ENCODE data around the gene ATP2B2. TPM values are rescaled to one million over a fixed set of nuclear protein-coding genes. Genes with fewer than 3 reads are reported as not detected.

ATP2B2 gene
- total RNA-seq, 1 experiment from 2014 or later: not detected

DNA sequence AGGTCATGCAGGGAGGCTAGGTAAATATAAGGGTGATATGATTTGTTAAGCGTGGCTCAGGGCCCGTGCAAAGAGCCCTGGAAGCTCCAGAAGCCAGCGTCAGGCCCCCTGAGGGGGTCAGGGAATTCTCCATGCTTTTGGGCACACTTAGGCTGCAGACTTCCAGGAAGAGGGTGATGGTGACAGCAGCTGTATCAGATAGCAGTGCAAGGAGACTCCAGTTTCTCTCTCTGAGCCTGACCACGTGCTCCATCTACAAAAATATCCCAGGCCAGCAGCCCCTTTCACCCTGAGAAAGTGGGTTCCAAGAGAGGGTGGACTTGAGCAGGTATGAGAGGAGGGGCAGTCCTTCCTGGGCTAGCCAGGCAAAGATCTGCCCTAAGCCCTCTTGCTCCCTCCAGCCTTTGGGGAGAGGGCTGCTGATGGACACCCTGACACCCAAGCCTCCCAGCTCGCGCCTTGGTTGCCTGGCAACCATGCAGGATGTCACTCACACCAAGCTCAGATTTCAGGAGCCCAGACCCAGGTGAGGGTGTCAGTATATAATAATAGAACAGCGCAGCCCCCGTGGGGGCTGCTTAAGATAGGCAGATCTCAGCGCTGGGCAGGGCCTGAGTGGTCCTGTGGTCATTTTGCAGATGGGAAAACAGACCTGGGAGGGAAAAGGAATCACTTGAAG is 35.8 kb downstream of the ATP2B2 start:
- no peak for DNase-seq (ENCODE audit: low read depth)

DNA sequence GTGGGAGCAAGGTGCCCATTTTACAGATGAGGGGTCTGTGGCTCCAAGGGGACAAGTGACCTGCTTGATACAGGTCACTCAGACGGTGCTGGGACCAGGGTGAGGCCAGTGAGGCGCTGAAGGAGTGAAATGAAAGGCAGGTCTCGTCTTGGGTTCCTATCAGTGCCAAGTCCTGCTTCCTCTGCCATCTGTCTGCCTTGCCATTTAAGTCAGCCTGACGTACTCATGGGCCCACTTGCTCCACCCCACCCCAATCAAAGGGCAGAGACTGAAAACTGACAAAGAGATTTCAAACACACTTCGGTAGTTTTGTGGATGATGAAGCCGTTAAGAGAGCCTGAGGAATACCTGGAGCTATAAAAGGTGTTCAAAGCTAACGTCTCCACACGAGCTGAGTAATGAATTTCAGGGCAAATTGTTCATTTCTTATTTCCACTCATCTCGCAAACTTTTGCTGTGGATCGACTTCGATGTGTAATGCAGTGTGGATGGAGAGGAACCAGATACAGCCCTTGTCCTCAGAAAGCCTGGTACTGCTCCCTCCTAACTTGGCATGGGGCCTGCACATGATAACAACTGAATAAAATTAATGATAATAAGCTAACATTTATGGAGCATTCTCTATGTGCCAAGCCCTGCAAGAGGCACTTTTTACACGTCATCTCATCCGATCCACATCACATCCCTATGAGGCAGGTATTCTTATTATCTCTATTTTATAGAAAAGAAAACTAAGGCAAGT is 36.6 kb downstream of the ATP2B2 start:
- no peak for DNase-seq (ENCODE audit: low read depth)

DNA sequence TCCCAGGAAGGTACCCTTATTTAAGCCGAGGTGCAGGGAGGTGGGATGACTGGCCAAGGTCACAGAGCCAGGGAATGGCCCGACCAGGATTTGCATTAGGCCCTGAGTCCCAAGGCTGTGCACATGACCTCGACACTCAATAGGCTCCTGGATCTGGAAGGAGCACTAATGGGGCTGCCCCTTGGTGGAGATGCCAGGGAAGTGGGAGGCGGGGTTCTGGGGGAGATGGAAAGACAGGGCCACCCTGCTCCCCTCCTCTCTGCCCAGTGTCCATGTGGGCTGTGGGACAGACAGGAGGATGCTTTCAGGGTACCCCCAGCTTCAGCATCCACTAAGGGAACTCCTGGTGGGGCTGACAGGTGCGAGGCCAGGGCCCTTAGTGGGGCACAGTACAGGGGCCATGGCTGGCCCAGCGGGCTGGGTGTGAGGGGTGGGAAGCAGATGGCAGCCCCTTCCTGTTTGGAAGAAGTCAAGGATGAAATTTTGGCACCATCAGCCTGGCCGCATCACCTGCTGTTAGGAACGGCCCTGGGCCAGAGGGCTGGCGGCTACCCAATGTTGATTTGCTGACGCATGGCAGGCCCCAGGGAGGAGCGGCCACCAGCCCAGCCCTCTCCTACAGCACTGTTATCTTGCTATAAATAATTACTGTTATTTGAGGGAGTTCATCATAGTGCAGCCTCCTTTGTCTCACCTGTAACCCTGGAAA is 37.3 kb downstream of the ATP2B2 start:
- DNase-seq (ENCODE audit: low read depth): peak; percentile 43

DNA sequence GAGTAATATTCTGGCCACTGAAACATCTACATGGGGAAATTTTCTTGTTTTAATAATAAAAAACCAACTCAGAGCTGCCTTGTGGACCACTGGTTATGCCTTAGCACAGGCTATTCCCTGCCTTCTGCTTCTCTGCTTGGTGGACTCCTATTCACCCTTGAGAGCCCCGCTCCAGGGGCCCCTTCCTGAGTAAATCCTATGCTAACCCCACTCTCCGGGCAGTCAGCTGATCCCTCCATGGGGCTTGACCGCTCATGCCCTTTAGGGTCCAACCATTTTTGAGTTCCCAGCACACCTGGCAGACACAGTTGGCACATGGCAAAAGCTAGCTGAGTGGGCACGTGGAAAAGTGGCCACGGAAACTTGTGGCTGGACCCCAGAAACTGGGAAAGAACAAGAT is 38.2 kb downstream of the ATP2B2 start:
- no peak for DNase-seq (ENCODE audit: low read depth)

DNA sequence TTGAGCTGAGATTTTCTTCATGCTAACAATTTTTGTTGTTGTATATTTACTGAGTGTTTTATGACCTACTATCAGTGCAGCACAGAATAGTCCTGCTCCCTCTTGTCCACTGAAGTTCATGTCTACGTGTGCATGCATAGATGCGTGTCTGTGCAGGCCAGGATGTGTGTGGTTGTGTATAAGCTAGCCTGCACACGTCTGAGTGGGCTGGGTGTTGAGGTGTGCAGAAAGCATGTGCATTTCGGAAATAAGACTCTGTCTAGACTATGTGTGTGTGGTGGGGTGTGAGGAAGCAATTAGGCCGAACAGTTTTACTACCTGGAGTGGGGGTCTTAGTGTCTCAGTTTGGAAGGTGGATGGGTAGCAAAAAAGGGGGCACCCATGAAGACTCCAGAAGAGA is 39.2 kb downstream of the ATP2B2 start:
- no peak for DNase-seq (ENCODE audit: low read depth)

DNA sequence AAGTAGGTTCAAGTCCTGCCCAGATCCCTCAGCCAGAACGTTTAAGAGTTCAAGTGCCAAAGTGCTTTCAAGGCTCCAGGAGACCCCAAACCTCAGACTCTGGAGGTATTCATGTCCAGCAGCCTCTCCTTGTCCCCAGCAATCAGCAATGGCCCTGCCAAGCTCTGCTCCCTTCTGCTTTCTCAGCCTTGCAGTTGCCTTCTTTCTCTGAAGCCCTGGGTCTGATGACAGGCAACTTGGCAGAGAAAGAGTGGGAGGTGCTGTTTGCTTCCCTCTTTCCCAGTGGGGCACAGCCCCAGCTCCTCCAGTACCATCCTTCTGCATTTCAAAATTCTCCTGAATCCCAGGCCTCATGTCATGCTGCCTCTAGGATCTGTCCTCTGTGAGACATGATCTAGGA is 40.2 kb downstream of the ATP2B2 start:
- no peak for DNase-seq (ENCODE audit: low read depth)

DNA sequence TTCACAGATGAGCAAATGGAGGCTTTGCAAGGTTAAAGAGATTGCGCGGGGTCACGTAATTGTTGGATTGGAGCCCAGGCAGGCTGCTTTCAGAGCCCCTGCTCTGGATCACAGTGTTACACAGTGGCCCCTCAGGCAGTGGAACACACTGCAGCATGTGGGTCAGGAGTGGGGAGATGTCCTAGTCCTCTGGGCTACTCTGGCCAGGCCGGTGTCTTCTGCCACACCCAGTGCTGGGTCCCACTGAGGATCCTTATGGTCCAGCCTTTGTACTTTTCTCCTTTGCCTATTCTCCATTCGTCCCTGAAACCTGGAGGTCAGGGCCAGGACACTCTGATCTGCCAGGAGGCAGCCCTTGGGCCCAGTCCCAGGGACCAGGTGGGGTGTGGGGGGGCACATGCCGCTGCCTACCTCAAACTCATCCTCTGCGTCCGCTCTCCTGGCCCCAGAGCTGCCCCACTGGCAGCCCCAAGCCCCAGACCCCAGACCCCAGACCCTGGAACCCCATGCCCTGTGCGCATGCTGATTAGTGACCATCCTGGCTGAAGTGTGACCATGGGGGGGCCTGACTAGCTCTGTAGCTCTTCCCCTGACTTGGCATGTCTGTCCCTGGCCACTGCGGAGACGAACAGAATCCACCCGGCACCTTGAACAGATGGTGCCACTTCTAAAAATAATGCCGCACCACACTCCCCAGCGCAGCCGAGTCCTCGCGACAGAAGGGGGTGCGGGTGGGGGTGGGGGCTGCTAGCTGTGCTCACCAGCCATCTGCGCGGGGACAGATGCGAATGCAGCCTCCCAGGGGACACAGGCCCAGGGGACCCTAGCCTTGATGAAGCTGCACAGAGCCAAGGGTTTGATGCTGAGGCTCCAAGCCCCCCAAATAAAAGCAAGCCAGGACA is 41.6 kb downstream of the ATP2B2 start:
- no peak for DNase-seq (ENCODE audit: low read depth)

DNA sequence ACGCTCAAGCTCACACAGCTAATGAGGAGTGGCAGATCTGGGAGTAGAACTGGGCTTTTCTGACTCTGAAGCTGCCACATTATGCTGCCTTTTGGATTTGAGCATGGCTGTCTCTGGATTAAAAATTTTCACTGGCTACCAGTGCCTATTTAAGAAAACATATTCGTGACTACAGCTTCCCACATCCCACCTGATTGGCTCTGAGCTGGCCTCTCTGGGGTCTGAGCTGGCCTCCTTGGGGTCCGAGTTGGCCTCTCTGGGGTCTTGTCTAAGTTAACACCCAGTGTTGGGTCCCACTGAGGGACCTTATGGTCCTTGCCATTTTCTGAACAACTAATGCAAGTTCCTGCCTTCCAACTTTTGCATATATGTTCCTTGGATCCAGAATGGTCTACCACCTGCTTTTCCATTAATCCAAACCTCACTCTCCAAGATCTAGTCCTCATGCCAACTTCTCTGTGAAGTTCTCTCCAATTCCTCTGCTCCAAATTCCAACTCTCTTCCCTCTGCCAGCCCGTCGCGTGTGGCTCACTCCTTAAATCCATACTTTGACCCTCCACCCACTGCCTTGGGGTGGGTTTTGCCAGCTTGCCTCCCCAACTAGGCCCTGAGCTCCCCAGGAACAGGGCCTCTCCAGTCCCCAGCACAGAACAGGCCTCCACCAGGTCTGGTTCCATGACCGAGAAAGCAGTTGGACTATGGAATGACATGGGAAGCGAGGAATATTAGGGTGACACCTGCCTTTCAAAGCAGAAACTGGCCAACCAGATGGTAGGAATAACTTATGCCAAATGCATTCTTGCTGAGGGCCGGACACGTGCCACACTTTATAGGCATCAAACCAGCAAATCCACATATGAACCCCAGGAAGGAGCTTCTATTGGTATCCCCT is 42.5 kb downstream of the ATP2B2 start:
- no peak for DNase-seq (ENCODE audit: low read depth)

DNA sequence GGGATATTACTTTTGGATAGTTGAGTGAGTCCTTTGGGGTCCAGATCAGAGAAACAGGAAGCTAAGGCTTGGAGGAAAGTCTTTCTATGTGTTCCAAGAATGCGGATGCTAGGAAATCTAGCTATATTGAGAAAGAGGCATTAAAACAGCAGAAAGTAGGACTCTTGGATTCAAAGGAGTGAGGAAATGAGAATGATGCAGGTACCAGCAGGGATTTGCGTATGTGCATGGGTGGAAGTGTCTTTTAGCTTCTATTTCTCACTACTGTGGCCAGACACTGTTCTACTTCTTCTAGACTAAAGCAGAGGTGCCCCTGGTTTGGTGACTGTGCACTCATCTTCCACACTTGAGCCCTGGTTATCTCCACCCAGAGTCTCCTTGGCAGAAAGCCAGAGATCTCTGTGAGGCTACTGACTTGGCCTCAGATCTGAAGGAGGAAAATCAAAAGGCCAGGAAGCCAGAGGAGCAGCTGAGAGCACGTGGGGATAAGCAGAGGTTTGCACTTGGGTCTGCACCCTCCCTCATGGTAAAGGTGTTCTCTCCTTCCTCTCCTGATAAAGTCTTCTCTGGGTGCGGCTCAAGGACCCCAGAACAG is 44.3 kb downstream of the ATP2B2 start:
- no peak for DNase-seq (ENCODE audit: low read depth)

DNA sequence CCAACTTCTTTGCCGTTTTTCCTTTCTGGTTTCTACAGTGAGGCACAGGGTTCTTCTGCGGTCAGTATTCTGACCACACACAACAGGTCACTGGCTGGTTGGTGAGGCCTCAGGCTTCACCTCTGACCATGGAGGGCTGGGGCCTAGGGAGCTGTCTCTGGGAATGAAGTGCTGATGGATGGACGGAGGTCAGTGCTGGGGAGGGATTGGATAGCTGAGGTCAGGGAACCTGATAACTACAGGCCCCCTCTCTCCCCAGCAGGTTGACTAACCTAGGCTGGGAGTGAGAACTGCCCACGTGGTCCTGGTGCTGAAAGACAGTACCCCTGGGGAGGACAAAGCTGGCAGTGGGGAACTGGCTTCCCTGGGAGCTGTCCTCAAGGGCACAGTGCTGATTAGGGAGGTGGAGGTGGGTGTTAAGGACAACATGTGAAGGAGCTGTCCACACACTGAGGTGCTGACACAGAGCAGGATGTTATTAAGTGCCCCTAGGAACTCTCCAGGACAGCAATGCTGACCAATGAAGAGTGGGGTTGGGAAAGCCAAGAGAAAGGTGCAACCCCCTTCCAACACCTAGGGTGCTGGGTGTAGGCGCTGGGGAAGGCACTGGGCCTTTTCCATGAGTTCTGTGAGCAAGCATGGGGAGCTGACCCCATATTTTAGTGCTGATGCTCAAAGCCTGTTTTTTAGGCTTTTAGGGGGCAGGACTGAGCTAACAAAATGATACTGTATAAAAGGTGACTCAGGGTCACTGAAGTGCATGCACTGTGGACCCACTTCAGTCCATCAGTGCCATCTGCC is 45.2 kb downstream of the ATP2B2 start:
- peak; percentile 82 for DNase-seq (ENCODE audit: low read depth)

DNA sequence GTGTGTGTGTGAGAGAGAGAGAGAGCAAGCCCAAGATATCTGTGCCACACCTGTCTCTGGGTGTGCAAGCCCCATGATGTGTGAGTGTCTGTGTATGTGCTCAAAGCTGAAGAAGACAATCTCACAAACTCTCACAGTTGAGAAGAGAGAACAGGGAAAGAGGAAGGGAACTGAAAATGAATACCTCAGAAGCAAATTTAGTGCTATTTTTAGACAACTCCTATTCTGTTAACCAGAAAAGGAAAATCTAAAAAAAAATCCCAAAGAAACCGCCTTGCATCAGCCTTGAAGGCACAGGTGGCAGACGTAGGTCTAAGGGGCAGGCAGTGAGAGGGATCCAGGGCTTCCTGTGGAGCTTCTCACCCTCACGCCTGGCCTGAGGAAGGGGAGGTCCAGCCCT is 47.8 kb downstream of the ATP2B2 start:
- no peak for DNase-seq (ENCODE audit: low read depth)

DNA sequence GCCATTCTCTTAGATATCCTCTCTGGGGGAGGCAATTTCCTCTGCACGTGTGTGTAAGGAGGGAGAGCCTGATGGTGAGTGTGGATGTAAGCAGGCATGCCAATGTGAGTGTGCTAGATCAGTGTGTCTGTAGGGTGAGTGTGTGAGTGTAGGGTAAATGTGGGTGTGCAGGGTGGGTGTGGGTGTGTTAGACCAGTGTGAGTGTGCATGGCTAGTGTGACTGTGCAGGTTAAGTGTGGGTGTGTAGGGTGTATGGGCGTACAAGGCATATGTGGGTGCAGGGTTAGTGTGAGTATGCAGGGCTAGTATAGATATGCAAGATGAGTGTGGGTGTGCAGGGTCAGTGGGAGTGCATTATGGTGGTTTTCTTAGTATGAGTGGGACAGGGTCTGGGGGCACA is 48.4 kb downstream of the ATP2B2 start:
- DNase-seq (ENCODE audit: low read depth): no peak

DNA sequence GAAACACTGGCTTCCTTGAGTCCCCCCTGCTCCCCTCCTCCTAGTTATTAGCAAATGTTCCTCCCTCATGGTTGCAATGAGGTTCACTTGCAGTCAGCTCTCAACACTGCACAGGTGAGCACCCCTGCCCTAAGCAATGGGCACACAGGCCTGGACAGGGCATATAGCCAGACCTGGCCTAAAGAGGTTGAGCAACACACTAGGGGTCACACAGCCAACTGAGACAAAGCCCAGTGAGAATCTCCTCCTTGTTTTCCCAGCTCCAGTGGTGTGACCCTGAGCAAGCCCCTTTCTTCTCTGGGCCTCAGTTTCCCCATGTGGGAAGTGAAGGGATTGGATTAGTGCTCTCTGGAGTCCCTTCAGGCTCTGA is 49.9 kb downstream of the ATP2B2 start:
- no peak for DNase-seq (ENCODE audit: low read depth)

DNA sequence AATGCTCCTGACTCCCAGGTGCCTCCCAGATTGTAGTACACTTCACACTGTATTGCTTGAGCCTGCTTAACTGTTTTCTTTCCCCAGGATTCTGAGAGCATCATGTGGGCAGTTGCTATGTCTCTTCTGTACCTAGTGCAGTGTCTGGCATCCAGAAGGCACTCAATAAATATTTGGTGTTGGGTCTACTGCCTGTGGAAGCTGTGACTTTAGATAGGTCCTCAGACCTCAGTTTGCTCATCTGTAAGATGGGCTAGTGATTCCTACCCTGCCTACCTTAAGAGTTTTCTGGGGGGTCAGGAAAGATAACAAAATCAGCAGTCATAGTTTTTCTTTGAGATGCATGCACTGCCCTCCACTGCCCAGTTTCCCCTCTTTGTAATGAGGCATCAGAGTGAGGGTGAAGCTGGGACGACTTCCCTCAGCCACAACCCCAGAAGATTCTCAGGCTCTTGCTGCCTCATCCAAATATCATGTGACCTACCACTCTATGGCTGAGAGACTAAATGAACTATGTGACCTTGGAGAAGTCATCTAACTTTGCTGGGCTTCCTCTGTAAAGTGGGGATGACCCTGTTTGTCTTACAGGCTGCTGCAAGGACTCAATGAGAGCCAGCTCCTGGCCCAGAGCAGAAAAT is 50.4 kb downstream of the ATP2B2 start:
- DNase-seq (ENCODE audit: low read depth): no peak

DNA sequence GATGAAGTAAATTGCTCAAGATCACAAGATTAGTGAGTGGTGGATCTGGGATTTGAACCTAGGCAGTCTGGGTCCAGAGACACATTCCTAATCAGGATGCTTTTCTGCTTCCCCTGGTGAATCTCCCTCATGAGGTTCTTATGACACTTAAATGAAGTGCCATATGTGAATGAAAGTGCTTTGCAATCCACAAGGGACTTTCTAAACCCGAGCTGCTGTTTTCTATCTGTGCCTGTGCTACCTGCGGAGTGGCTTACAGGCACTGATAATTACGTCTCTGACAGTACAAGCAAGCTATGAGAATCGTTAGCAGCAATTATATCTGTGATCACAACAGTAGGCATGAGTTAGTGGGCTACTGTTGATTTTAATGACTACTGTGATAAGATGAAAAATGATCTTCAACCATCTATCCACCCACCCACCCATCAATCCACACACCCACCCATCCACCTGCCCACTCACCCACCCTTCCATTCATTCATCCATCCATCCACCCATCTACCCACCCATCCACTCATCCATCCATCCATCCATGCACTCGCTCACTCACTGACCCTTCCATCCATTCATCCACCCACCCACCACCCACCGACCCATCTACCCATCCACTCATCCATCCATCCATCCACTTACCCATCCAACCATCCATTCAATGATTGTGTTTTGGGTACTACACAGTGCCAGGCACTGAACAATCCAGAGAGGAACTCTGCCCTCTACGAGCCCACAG is 51.8 kb downstream of the ATP2B2 start:
- no peak for DNase-seq (ENCODE audit: low read depth)

DNA sequence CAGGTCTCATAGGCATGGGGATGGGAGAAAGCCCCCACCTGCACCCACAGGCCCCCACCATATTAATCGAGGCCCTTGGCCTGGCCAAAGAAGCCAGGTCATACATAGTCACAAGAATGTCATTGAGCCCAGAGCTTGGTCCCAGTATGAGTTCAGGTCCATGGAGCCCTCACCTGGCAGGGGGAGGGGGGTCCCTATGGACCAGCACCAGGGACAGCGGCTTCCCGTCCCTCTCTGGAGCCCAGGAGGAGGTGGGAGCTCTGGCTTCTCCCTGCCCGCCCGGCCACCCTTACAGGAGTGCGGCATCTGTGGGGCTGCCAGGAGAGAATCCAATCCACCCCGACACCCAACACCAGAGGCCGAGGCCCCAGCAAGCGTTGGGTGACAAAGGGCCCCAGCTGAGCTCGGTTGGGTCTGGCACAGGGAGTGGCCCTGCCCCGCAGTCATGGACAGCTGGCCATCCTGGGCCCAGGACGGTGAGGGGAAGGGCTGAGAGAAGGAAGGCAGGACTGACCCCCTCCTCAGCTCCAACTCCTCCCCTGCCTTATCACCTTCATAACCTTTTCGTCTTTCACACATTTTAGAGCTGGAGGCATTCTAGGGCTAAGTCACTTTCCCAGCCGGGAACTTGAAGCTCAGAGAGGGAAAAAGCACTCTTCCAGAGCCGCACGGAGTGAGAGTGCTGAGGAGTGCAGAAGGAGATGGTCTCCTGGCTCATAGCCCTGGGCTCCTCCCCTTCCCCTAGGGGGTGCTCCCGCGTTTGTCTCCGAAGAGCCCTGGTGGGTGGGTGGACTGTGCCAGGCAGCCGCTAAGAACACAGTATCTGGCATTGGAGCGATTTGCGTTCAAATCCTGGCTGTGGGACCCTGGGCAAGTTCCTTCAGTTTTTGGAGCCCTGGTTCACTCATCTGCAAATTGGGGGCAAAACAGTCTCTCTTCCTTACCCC is 54.6 kb downstream of the ATP2B2 start:
- no peak for DNase-seq (ENCODE audit: low read depth)

DNA sequence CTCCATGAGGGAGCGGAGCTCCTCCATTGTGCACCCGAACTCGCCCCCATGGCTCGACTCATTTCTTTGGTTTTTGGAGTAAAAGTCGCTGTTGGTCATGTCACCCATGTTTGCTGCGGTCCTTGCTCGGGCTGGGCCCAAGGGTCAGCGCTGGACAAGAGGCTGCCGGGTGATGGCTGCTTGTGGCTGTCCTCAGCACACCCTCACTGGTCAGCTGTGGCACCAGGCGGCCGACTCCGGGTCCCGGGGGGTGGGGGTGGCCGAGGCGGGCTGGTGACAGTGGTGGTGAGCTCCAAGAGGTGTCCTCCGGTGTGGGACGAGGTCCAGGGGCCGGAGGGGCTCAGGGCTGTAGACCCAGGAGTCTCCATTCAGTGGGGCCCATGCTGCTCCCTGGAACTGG is 56.0 kb downstream of the ATP2B2 start:
- no peak for DNase-seq (ENCODE audit: low read depth)
